ENCODE results near the gene MBD3L5. TPM values are rescaled to one million over a fixed set of nuclear protein-coding genes. Genes with fewer than 3 reads are reported as not detected.

MBD3L5 gene
- total RNA-seq, 1 donor from 2014 or later, result not detected

DNA sequence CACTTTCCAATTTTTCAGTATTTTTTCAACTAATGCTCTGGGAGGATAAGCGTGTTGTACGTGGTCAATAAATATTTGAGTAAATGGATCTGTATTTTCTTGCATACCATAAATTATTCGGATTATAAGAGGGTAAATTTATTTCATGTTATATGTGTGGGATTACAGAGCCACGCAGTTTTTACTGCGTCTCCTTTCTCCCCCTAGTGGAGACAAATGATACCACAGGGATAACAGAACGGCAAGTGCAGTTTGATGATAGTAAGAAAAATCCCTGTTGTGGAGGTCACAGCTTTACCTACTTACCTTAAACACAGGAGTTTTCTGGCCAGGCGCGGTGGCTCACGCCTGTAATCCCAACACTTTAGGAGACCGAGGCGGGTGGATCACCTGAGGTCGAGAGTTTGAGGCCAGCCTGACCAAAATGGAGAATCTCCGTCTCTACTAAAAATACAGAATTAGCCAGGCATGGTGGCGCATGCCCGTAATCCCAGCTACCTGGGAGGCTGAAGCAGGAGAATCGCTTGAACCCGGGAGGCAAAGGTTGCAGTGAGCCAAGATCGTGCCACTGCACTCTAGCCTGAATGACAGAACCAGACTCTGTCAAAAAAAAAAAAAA, 26.0 kb upstream of the MBD3L5 start:
- Histone ChIP-seq H4K20me1 (ENCODE audit: low read depth) (no peaks in the 10 kb centered on the region), H3F3A (ENCODE audit: low read depth) (no peaks in the 10 kb centered on the region), H3K36me3 (no peaks in the 10 kb centered on the region), H3K79me2 (ENCODE audit: low read depth) (no peaks in the 10 kb centered on the region), H3K4me1 (no peaks in the 10 kb centered on the region), H3K4me2 (no peak overlapping the region), H3K27me3 (no peaks in the 10 kb centered on the region), H3K27ac (no peak overlapping the region), H2AFZ (replicated peaks) (no peak overlapping the region), H3K4me3 (no peak overlapping the region), H3K9ac (no peak overlapping the region), H3K9me3 (ENCODE audit: low read depth) (peaks cover 8% of the 10 kb centered on the region)
- Mint-ChIP-seq H3K4me1 (no peaks in the 10 kb centered on the region), H3K9me3 (peaks cover 6% of the 10 kb centered on the region), H3K27me3 (ENCODE audit: insufficient read depth, low read depth) (peaks cover 2% of the 10 kb centered on the region), H3K36me3 (no peaks in the 10 kb centered on the region), H3K27ac (no peak overlapping the region), H3K4me3 (no peak overlapping the region)
- no peak for TF ChIP-seq EZH2phosphoT487 (IDR thresholded peaks at IDR 0.05)
- TF ChIP-seq, protein P1, sequence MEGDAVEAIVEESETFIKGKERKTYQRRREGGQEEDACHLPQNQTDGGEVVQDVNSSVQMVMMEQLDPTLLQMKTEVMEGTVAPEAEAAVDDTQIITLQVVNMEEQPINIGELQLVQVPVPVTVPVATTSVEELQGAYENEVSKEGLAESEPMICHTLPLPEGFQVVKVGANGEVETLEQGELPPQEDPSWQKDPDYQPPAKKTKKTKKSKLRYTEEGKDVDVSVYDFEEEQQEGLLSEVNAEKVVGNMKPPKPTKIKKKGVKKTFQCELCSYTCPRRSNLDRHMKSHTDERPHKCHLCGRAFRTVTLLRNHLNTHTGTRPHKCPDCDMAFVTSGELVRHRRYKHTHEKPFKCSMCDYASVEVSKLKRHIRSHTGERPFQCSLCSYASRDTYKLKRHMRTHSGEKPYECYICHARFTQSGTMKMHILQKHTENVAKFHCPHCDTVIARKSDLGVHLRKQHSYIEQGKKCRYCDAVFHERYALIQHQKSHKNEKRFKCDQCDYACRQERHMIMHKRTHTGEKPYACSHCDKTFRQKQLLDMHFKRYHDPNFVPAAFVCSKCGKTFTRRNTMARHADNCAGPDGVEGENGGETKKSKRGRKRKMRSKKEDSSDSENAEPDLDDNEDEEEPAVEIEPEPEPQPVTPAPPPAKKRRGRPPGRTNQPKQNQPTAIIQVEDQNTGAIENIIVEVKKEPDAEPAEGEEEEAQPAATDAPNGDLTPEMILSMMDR (IDR thresholded peaks at IDR 0.05), result peak; percentile 77
- DNase-seq (ENCODE audit: low spot score), result peak; percentile 38

DNA sequence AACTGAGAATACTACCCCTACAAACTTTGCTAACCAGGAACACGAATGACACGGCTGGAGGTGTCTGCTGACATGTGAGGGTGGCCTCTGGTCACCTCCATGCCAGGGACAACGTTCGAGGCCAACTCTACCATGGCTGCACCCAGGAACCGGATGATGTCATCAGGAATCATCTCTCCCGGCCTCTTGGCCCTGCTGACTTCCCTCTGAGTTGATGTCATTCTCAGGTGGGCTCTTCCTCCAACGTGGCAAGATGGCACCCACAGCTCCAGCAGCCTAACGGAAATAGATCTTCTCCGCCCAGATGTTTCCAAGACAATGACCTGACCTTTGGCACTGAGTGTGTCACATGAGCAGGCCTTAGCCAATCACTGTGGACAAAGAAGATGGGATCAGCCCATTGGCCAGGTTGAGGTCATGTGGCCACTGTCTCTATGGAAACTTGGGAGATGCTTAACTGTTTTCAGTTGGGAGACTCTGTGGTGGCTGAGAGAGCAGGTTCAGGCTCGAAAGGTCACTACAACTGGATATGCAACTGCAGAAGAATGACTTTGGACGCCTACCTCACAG, 24.2 kb upstream of the MBD3L5 start:
- peaks cover 3% of the 10 kb centered on the region for H3K9me3 ChIP-seq (ENCODE audit: low read depth)
- TF ChIP-seq EZH2 (IDR thresholded peaks at IDR 0.05), result no peak
- TF ChIP-seq EZH2phosphoT487 (IDR thresholded peaks at IDR 0.05), result no peak
- TF ChIP-seq, protein P1 (IDR thresholded peaks at IDR 0.05), result no peak
- no peak overlapping the region for H3K9ac ChIP-seq
- H3K9me3 Mint-ChIP-seq, result peaks cover 9% of the 10 kb centered on the region
- H3K4me1 Mint-ChIP-seq, result no peaks in the 10 kb centered on the region
- H3K79me2 ChIP-seq (ENCODE audit: low read depth), result no peaks in the 10 kb centered on the region
- H3K4me1 ChIP-seq, result no peaks in the 10 kb centered on the region
- no peaks in the 10 kb centered on the region for H3F3A ChIP-seq (ENCODE audit: low read depth)
- H4K20me1 ChIP-seq (ENCODE audit: low read depth), result no peaks in the 10 kb centered on the region
- H3K27ac ChIP-seq, result no peak overlapping the region
- H3K27ac Mint-ChIP-seq, result no peak overlapping the region
- no peaks in the 10 kb centered on the region for H3K36me3 ChIP-seq
- H3K27me3 Mint-ChIP-seq (ENCODE audit: insufficient read depth, low read depth), result peaks cover 2% of the 10 kb centered on the region
- no peak overlapping the region for H3K4me3 Mint-ChIP-seq
- DNase-seq (ENCODE audit: low spot score), result no peak
- H2AFZ ChIP-seq (replicated peaks), result no peak overlapping the region
- no peaks in the 10 kb centered on the region for H3K36me3 Mint-ChIP-seq
- H3K27me3 ChIP-seq, result no peaks in the 10 kb centered on the region
- no peak overlapping the region for H3K4me3 ChIP-seq
- no peak overlapping the region for H3K4me2 ChIP-seq

DNA sequence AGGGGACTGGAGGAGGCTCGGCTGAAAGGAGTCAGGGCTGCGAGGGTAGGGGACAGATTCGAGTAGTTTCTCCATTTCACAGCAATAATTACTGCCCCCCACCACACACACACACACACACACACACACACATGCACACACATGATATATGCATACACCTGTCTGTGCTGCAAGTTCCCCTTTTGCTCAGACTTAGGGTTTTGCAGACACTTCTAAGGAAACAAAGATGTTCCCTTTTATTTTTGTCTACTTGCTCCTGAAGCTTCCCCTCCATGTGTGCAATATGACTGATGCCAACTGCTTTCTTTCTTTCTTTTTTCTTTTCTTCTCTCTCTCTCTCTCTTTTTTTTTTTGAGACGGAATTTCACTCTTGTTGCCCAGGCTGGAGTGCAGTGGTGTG, 22.5 kb upstream of the MBD3L5 start:
- Mint-ChIP-seq H3K4me1 (no peaks in the 10 kb centered on the region), H3K9me3 (peaks cover 12% of the 10 kb centered on the region)

More for the DNA sequence above, 22.5 kb upstream of the MBD3L5 start:
- Histone ChIP-seq H3F3A (ENCODE audit: low read depth) (no peaks in the 10 kb centered on the region), H3K36me3 (no peaks in the 10 kb centered on the region), H3K9ac (no peak overlapping the region), H3K4me3 (no peak overlapping the region), H4K20me1 (ENCODE audit: low read depth) (no peaks in the 10 kb centered on the region), H3K27ac (no peak overlapping the region), H3K4me2 (no peak overlapping the region), H3K79me2 (ENCODE audit: low read depth) (no peaks in the 10 kb centered on the region), H2AFZ (replicated peaks) (no peak overlapping the region), H3K9me3 (ENCODE audit: low read depth) (no peaks in the 10 kb centered on the region), H3K4me1 (no peaks in the 10 kb centered on the region), H3K27me3 (no peaks in the 10 kb centered on the region)
- no peak overlapping the region for H3K27ac Mint-ChIP-seq
- H3K36me3 Mint-ChIP-seq, result no peaks in the 10 kb centered on the region
- H3K27me3 Mint-ChIP-seq (ENCODE audit: insufficient read depth, low read depth), result no peaks in the 10 kb centered on the region
- TF ChIP-seq EZH2phosphoT487 (IDR thresholded peaks at IDR 0.05) (no peak), EZH2 (IDR thresholded peaks at IDR 0.05) (no peak)
- TF ChIP-seq, protein P1 (IDR thresholded peaks at IDR 0.05), result no peak
- no peak for DNase-seq (ENCODE audit: low spot score)
- H3K4me3 Mint-ChIP-seq, result no peak overlapping the region
